Activated T-helper 1 cell treated with anti-CD3 and anti-CD28 coated beads, Interleukin-2, amount 50 U/mL, for 16 hours (primary cell): Measurements from ENCODE around the gene REEP5.
"Not testable (repeated sequence)": the region's sequence is repeated elsewhere in the genome, so short reads cannot be mapped to it uniquely, and the experiment has no call there.

Experiments
- DNase-seq, 2 donors: peaks; one replicate each; pipeline ENCODE4 v3.0.0-alpha.2; 2020; ENCODE audit warnings: low read depth in 1 of 2, low spot score in 1 of 2

The REEP5 gene

DNA sequence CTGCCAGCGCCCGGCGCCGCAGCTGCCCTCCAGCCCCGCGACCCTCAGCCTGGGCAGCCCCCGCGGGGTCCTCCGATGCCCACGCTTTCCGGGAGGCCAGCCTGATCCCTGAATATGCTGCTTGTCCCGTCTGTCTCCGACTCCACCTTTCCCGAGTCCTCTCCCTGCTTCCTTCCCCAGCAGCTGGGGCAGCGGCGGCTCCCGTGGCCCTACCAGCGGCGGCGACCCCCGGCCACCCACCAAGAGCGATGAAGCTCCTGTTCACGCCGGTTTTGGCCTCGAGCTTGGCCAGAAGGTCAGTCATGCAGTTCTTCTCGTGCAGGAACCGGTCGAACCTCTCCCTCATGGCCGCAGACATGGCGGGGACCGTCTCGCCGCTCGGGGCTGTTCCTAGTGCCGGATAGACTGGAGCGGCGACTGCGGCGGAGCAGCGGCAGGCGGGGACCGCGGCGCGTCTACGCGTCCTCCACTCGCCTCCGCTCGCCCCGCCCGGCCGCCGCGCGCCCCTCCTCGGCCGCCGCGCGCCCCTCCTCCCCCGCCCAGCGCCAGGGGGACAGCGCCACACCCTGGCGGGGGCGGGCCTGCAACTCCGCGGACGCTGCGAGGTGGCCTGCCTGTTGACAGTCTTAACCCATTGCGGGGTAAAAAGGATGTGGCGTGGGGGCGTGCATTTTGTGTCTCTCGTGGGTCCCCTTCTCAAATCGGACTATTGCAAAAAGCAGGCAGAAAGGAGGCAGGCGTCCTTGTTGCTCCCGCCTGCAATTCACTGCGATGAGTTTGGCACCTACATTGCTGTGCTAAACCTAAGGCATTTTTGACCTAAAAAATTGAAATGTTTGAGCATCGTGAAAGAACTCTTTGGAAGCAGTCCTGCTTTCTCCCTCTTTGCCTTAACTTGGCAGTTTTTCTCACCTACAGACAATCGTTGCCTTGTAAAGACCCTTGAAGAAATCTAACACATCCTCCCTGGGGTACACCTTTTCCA lies at the start of gene REEP5:
TSS of gene REEP5 (minus strand) at position 395 of the 985 bp plus-strand sequence. CDS start at position 358, 37 bp downstream.
- DNase-seq: peak; percentile 64 to 80

DNA sequence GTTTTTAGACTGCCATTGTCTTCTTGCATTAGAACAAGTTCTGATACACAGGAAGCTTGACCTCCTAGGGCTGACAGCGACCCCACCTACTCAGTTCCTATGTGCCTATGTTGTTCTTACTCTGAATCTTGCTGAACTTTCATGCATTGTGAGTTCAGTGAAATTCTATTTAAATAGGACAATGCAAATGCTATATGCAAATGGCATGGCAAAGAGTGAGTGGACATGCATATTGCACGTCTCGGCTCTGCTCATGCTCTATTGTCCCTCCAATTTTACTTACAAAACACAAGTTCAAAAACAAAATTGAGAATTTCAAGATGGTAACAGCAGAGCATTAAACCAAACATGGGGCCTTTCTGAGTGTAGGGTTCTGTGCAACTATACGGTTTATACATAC lies 49.2 kb upstream of the REEP5 start:
- no peak for DNase-seq

DNA sequence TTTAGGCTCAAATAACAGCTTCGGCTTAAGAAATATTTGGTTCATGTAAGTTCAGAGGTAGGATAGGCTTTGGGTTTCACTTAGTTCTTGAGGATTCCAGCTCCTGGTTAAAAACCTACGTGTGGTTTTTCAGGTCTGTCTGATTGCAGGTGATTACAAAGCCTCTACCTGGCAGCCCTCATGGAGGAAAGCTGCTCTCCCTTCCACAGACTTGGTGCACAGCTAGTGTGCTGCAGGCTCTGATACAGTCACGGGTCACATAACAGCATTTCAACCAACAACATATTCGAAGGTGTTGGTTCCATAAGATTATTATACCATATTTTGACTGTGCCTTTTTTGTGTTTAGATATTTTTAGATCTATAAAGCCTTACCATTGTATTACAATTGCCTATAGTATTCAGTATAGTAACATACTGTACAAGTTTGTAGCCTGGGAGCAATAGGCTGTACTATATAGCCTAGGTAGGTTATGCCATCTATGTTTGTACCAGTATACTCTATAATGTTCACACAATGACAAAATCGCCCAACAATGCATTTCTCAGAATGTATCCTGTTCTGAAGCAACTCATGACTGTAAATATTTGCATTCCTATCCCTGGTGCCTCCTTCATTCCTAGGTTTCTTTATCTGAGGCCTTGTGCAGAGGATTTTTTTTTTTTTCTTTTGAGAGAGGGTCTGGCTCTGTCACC lies 46.5 kb upstream of the REEP5 start:
- DNase-seq: no peak

DNA sequence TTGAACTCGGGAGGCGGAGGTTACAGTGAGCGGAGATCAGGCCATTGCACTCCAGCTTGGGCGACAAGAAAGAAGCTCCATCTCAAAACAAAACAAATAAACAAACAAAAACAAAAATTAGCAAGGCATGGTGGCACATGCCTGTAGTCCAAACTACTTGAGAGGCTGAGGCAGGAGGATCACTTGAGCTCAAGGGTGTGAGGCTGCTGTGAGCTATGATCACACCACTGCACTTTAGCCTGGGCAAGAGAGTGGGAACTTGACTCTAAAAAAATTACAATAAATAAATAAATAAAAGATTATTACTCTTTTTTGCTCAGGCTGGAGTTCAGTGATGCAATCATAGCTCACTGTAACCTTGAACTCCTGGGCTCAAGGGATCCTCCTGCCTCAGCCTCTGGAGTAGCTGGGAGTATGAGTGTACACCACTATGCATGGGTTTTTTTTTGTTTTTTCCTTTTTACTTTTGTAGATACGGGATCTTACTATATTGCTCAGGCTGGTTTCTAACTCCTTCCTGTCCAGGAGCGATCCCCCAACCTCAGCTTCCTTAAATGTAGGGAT lies 45.6 kb upstream of the REEP5 start:
- no peak for DNase-seq

DNA sequence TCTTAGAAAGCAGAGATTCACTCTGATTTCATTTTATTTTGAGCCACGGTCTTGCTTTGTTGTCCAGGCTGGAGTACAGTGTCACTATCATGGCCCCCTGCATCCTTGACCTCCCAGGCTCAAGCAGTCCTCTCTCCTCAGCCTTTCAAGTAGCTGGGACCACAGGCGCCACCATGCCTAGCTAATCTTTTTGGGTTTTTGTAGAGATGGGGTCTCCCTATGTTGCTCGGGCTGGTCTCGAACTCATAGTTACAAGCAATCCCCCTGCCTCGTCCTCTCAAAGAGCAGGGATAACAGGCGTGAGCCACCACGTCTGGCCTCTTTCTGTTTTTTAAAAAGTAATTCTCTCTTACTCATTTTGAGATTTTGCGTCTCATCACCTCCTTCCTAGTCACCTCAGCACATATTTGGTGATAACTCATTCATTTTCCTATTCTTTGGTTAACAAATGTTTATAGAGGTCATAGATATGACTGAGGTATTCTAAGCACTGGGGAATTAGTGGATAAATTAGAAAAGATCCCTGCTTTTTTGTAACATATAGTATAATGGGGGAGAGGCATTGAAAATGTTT lies 43.8 kb upstream of the REEP5 start:
- no peak for DNase-seq

DNA sequence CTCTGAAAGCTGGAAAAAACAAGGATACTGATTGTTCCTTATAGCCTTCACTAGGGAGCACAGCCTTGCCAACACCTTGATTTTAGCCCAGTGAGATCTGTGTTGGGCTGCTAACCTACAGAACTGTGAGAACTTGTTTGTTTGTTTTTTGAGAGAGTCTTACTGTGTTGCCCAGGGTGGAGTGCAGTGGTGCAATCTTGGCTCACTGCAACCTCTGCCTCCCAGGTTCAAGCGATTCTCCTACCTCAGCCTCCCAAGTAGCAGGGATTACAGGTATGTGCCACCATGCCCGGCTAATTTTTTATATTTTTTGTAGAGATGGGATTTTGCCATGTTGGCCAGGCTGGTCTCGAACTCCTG lies 41.3 kb upstream of the REEP5 start:
- DNase-seq: not testable (repeated sequence)

DNA sequence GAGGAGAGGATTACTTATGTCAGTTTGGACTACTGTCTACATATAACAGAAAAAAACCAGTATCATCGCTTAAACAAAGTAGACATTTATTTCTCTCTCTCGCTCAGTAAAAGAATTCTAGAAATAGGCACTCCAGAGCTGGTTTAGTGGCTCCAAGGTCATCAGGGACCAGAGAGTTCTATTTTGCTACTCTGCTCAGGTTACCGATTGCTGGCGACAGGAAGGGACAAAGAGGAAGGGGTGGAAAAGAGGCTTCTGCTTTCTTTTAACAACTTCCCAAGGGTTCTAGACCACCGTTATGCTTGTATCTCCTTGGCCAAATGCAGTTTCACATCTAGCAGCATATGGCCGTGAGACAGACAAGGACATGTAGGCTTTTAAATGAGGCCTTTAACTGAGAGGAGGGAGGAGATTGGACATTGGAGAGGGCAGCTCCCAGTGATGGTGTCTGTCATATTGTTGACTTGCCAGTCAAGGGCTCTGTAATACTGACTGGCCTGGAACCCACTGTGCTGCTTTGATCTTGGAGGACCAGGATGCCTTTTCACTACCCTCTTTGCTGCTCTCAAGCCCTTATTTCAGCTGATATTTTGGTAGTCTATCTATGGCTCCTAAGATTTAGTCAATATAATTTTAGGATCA lies 39.0 kb upstream of the REEP5 start:
- no peak for DNase-seq

DNA sequence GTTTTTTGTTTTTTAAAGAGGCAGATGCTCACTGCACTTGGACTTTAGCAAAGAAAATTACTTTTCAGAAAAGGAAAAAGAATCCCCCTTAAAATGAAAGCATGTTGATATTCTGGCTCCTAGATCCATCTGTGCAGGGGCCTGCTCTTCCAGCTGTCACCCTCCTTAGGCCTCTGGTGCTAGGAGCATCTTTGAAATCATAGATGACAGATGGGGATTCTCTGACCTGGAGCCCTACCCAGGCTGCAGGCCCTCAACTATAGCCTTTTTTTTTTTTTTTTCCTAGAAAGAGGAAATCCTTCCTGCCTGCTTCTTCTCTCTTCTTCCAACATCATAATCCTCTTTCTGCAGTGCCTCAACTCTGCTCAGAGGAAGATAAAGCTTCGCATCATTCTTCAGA lies 38.3 kb upstream of the REEP5 start:
- no peak for DNase-seq

DNA sequence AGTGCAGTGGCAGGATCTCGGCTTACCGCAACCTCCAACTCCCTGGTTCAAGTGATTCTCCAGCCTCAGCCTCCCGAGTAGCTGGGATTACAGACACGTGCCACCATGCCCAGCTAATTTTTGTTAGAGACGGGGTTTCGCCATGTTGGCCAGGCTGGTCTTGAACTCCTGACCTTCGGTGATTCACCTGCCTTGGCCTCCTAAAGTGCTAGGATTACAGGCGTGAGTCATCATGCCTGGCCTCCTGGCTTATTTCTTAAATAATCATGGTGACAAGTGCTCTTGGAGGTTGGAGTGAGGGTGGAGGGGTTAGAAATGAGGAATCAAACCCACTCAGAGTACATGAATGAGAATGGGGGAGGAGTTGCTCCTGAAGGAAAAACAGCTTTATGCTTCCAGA lies 37.8 kb upstream of the REEP5 start:
- DNase-seq: not testable (repeated sequence)

DNA sequence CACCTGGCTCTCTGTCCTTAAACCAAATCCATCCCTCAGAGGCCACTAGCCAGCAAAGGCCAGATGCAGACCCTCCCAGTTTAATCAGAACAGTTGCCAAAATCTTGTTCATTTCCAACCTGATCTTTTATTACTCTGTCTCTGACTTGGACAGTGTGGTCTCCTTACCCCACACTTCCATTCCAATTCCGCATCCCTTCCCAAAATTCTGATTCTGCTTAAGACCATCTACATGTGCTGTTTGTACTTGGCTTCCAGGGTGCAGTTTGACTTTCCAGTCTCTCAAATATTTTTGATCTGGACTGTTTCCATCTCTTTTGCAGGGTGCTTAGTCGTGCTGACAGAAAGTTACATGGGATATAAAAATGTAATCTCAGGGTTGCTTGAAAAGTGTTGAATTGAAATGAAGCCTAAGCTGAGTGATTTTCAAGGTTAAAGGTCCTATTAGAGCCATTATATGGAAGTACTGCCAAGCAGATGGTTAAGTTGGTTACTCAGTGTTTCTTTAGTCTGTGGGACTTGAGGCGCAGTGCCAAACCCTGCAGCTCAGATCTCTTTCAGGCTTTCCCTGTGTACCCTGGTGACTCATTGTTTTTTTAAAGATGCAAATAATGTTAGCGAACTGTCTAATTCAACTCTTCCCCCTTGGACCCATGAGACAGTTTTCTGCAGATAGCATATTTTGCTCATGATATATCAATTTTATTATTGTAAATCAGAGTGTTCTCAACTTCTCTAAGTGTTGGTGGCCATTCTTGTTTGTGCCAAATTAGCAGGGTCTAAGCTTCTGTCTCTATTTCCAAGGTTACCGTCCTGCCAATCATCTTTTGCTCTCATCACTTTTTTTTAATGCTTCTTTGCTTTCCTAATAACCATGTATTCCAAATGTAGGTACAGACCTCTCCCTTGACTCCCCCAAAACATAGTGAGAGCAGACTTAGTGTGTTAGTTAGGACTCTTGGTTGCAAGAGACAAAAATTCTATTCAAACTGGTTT lies 36.4 kb upstream of the REEP5 start:
- no peak for DNase-seq

DNA sequence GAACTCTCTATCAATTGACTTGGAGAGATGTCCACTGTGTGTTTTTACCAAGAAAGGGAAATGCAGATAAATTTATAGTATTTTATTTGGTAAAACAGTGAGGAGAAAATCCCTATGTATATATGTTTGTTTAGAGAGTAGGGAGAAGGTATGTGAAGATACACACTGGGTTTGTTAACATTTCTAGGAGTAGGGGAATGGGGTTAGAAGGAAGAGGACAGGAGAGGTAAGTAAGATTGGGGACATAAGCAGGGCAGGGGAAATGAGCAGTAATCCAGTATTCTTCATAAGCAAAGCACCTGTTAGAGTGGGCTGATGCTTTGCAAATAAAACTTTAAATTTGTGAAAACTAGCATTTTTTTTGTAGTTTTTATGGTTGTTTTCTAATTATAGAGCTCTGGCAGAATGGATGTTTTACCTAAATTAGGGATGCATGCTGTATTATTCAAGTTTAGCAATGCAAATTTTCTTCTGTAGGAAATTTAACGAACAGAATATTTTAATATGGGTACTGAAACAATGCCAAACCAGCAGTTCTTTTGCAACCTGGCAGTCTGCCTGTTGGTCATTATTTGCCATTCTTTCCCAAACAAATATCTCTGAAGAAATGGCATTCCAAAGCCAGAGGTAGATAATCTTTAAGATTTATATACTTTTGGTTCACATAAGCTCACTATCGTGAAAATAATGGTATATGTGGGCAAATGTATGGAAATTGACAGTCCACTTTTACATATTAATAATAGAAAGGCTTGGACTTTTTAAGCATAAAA lies 35.2 kb upstream of the REEP5 start:
- DNase-seq: no peak

DNA sequence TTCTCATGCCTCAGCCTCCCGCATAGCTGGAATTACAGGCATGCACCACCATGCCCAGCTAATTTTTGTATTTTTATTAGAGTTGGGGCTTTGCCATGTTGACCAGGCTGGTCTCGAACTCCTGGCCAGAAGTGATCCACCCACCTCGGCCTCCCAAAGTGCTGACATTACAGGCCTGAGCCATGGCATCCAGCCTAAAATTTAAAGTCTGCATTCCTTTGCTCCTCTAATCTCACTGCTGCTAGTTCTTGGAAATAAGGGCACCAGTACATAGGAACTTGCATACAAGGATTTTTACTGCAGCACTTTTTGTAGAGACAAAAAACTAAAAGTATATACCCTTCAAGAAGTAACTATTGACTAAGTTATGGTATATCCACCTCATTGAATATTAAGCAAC lies 34.6 kb upstream of the REEP5 start:
- DNase-seq: no peak

DNA sequence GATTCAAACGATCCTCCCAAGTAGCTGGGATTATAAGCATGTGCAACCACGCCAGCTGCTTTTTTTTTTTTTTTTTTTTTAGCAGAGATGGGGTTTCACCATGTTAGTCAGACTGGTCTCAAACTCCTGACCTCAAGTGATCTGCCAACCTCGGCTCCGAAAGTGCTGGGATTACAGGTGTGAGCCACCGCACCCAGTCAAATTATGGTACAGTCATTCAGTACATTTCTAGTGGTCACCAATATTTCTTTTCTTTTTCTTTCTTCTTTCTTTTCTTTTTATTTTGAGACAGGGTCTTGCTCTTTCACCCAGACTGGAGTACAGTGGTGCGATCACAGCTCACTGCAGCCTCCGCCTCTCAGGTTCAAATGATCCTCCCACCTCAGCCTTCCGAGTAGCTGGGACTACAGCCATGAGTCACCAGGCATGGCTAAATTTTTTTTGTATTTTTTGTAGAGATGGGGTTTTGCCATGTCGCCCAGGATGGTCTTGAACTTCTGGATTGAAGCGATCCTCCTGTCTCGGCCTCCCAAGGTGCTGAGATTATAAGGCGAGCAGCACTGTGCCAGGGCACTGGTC lies 29.2 kb upstream of the REEP5 start:
- no peak for DNase-seq

DNA sequence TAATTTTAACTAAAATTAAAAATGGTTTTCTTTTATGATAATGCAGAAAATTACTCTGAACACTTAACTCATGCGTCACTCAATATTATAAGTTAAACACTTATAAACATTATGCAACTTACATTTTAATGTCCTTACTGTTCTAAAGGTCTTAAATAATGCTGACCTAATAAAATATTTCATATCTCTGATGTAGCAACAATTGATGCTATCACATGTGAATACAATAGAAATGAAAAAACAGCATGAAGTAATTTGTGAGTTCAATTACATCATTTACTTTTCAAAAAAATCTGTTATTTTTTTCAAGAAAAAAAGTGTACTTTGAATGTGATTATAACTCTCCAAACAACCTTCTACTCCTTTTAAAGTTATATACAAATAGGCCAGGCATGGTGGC lies 26.4 kb upstream of the REEP5 start:
- DNase-seq: no peak

DNA sequence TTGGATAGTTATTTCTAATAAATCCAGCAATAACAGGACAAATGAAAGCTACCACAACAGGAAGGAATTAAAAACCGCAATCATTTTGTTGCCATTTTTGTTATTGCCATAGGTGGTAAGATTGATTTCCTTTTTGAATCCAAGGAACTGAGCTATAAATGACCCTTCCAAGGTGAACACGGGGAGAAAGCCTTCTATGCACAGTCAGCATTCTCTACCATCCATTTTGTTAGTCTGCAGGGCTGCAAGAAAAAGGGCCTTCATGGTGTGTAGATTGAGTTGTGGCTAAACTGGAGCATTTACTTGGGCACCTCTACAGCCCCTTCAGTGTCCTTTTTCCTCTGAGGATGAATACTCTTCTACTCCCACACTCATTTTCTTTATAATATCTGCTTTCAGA lies 18.6 kb upstream of the REEP5 start:
- no peak for DNase-seq

DNA sequence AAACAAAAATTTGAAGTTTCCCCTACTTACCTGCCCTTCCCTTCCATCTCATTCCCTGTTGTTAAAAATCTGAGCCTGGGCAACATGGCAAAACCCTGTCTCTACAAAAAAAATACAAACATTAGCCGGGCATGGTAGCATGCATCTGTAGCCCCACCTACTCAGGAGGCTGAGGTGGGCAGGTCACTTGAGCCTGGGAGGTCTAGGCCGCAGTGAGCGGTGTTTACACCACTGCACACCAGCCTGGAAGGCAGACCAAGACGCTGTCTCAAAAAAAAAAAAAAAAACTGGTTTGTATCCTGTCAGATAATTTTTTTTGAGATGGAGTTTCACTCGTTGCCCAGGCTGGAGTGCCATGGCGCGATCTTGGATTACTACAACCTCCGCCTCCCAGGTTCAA lies 16.3 kb upstream of the REEP5 start:
- no peak for DNase-seq

DNA sequence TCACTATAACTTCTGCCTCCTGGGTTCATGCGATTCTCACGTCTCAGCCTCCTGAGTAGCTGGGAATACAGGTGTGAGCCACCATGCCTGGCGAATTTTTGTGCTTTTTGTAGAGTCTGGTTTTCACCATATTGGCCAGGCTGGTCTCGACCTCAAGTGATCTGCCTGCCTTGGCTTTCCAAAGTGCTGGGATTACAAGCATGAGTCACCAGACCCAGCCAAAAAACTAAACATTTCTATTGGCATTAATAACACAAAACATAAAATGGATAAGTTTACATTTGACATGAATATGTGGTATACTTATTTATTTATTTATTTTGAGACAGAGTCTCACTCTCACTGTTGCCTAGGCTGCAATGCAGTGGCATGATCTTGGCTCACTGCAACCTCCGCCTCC lies 13.6 kb upstream of the REEP5 start:
- DNase-seq: no peak

DNA sequence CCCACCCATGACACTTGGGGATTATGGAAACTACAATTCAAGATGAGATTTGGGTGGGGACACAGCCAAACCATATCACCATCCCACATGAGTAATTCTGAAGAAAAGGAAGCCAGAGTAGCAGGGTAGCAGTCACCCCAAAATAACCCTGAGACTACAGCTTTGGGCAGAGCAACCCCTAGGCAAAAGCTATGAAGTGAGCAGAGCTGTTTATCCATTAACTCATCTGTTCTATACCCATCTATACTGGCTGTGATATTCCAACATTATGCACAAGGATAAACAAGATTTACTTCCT lies 12.3 kb upstream of the REEP5 start:
- DNase-seq: no peak
